ENCODE results near the gene ERMAP. TPM values are rescaled to one million over a fixed set of nuclear protein-coding genes. Genes with fewer than 3 reads are reported as not detected.

ERMAP gene
- total and polyA plus RNA-seq, 2 of the 8 experiments (the other 6 are each of a cell fraction or from before 2014, with no cell fraction given), result 2.5 to 3.9 TPM

DNA sequence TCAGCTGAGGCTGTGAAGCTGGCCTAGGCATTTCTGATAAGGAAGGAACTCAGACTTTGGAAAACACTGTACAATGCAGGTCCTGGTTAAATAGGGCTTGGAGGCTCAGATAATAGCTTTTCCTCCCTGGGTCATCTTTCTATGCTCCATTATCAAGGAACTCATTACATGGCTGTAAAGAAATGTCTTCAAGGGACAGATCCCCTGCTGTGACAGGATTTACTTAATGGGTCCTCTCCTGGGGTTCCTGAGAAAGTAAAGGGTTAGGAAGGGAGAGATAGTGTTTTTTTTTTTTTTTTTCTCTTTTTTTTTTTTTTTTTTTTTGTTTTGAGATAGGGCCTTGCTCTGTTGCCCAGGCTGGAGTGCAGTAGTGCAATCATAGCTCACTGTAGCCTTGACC is 14.4 kb downstream of the ERMAP start:
- no peaks in the 10 kb centered on the region for H3K79me2 ChIP-seq (ENCODE audit: control insufficient read depth in 1 of 2, insufficient read depth in 2 of 2, low read length in 2 of 2)
- H3K23ac ChIP-seq (ENCODE audit: insufficient read length), result no peak overlapping the region
- H3K27ac ChIP-seq (ENCODE audit: low read depth, low read length), result no peak overlapping the region
- no peak overlapping the region for H2BK20ac ChIP-seq (ENCODE audit: low read length)
- H2AK5ac ChIP-seq (ENCODE audit: low read depth, low read length), result no peak overlapping the region
- H3K56ac ChIP-seq (replicated peaks; ENCODE audit: insufficient read length, low read depth, low read length), result no peak overlapping the region
- no peak overlapping the region for H2BK120ac ChIP-seq (replicated peaks; ENCODE audit: low read depth, low read length)
- no peaks in the 10 kb centered on the region for H3K23me2 ChIP-seq (ENCODE audit: low read depth, low read length)
- H3K9me3 ChIP-seq (ENCODE audit: insufficient read depth in 2 of 2, low read depth in 1 of 2, low read length in 1 of 2), result no peaks in the 10 kb centered on the region
- DNase-seq (ENCODE audit: low read depth in 1 of 2, low spot score in 2 of 2) (no peak), FAIRE-seq (no peak)
- H3K36me3 ChIP-seq (ENCODE audit: control insufficient read depth in 2 of 4, insufficient read depth in 4 of 4, low read length in 3 of 4), result no peaks in the 10 kb centered on the region
- H2AFZ ChIP-seq (ENCODE audit: low read length), result no peak overlapping the region
- no peak overlapping the region for H4K5ac ChIP-seq (ENCODE audit: insufficient read length, low read depth, low read length)
- H2BK12ac ChIP-seq (ENCODE audit: low read depth, low read length), result no peak overlapping the region
- H4K20me1 ChIP-seq (replicated peaks in 1 of 2; ENCODE audit: control insufficient read depth in 1 of 2, insufficient read depth in 2 of 2, low read length in 2 of 2), result no peaks in the 10 kb centered on the region
- H3K4ac ChIP-seq (replicated peaks; ENCODE audit: insufficient read length, low read depth, low read length), result no peak overlapping the region
- H3K4me1 ChIP-seq (replicated peaks in 1 of 4; ENCODE audit: control insufficient read depth in 3 of 4, insufficient read depth in 4 of 4, low read length in 3 of 4), result no peaks in the 10 kb centered on the region
- no peak overlapping the region for H3K18ac ChIP-seq (ENCODE audit: extremely low read depth, low read length)
- no peak overlapping the region for H3K4me3 ChIP-seq (ENCODE audit: extremely low read depth in 1 of 4, insufficient read depth in 2 of 4, low read depth in 3 of 4, low read length in 4 of 4)
- H4K8ac ChIP-seq (ENCODE audit: extremely low read depth, insufficient read depth, low read length), result no peak overlapping the region
- no peaks in the 10 kb centered on the region for H3K79me1 ChIP-seq (ENCODE audit: low read depth, low read length)
- H2BK5ac ChIP-seq (ENCODE audit: low read depth, low read length), result no peak overlapping the region
- H3K27me3 ChIP-seq (replicated peaks in 1 of 4; ENCODE audit: control insufficient read depth in 3 of 4, extremely low read depth in 1 of 4, insufficient read depth in 3 of 4, low read length in 3 of 4), result no peaks in the 10 kb centered on the region
- no peak overlapping the region for H3K14ac ChIP-seq (ENCODE audit: insufficient read length)
- H2BK15ac ChIP-seq (ENCODE audit: low read length), result no peak overlapping the region
- H3K9ac ChIP-seq (replicated peaks in 1 of 4; ENCODE audit: extremely low read depth in 1 of 4, low read depth in 3 of 4, low read length in 3 of 4), result no peak overlapping the region
- ChIA-PET POLR2A (ENCODE audit: partially characterized antibody) (interaction anchor here (1.0 to 2.9 kb wide), 4 partner anchors 11 to 20 kb away, joined by 3 to 10 read pairs (median 6); partner anchors contain the start of genes ERMAP and ZNF691), CTCF (ENCODE audit: partially characterized antibody) (interaction anchor here (0.6 to 2.9 kb wide), 12 partner anchors 9 to 454 kb away, joined by 3 to 11 read pairs (median 4); partner anchors contain the start of genes C1orf210 and P3H1)
- H4K91ac ChIP-seq (replicated peaks; ENCODE audit: insufficient read length, low read length), result no peak overlapping the region
- no peak overlapping the region for H3K4me2 ChIP-seq (ENCODE audit: insufficient read depth in 1 of 2, low read depth in 2 of 2, low read length in 2 of 2)
- TF ChIP-seq CBX5 (IDR thresholded peaks at IDR 0.05; ENCODE audit: low read depth, low read length), result no peak
- TF ChIP-seq BACH1 (IDR thresholded peaks at IDR 0.05; ENCODE audit: low read length), result no peak
- TF ChIP-seq CEBPB (IDR thresholded peaks at IDR 0.05; ENCODE audit: low read depth, low read length), result no peak
- no peak for TF ChIP-seq CTBP2 (IDR thresholded peaks at IDR 0.05; ENCODE audit: borderline replicate concordance, insufficient read depth, insufficient read length, low read length)
- TF ChIP-seq PHF8 (conservative IDR thresholded peaks at IDR 0.05; ENCODE audit: low read depth, low read length), result no peak
- TF ChIP-seq, protein P1, sequence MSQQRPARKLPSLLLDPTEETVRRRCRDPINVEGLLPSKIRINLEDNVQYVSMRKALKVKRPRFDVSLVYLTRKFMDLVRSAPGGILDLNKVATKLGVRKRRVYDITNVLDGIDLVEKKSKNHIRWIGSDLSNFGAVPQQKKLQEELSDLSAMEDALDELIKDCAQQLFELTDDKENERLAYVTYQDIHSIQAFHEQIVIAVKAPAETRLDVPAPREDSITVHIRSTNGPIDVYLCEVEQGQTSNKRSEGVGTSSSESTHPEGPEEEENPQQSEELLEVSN (IDR thresholded peaks at IDR 0.05), result no peak
- TF ChIP-seq RBBP5 (IDR thresholded peaks at IDR 0.05; ENCODE audit: borderline replicate concordance, low read depth, low read length), result no peak

Measured in H1 (cell line).